Brain microvascular endothelial cell (primary cell): ENCODE measurements around the gene GPRIN2.
"Not testable (repeated sequence)": the region's sequence is repeated elsewhere in the genome, so short reads cannot be mapped to it uniquely, and the experiment has no call there.

ENCODE experiments used
- DNase-seq: peaks from one replicate; pipeline ENCODE4 v3.0.0-alpha.2; 2020
- H3K27ac ChIP-seq: fragments of 250-450 bp; sonication (Bioruptor Pico); 2 replicates; pipeline ENCODE4 v1.5.1; 2020; ENCODE audit warnings: mild to moderate bottlenecking, moderate library complexity
- H3K27me3 ChIP-seq: fragments of 250-450 bp; sonication (Bioruptor Pico); replicated peaks from 2 replicates; pipeline ENCODE4 v1.5.1; 2020; ENCODE audit warnings: mild to moderate bottlenecking
- H3K36me3 ChIP-seq: fragments of 250-450 bp; sonication (Bioruptor Pico); replicated peaks from 2 replicates; pipeline ENCODE4 v1.5.1; 2020; ENCODE audit warnings: mild to moderate bottlenecking
- H3K4me3 ChIP-seq: 2 replicates; pipeline ENCODE4 v1.5.1; 2011; ENCODE audit warnings: low read depth, mild to moderate bottlenecking, control low read depth, low read length, moderate library complexity
- CTCF ChIP-seq: IDR thresholded peaks from 2 replicates; pipeline ENCODE4 v1.5.1; 2011; ENCODE audit warnings: low read depth, mild to moderate bottlenecking, moderate library complexity, low read length, control low read depth, inconsistent platforms; ENCODE audit errors: missing control alignments
- in situ Hi-C: cut with HindIII; loops from 2 replicates; pipeline ENCODE4 v1.10.0; 2017; ENCODE audit warnings: low sequenced_read_pairs, low pct_ligation_motif_present

GPRIN2 gene

GRCh38 chr10:46556515-46557318 lies at the start of gene GPRIN2:
Gene GPRIN2, minus strand, starts transcription at chr10:46556658. Its CDS starts 5,922 bp downstream, at chr10:46550736.
- in situ Hi-C loops: no loop called here
- Histone ChIP-seq H3K27ac (no peak within 1 kb of the TSS), H3K36me3 (no peaks in the 10 kb centered on the region), H3K4me3 (peak within 1 kb of the TSS; percentile 37), H3K27me3 (peaks cover 60% of the 10 kb centered on the region)
- DNase-seq: no peak
- TF ChIP-seq CTCF: no peak

DNA sequence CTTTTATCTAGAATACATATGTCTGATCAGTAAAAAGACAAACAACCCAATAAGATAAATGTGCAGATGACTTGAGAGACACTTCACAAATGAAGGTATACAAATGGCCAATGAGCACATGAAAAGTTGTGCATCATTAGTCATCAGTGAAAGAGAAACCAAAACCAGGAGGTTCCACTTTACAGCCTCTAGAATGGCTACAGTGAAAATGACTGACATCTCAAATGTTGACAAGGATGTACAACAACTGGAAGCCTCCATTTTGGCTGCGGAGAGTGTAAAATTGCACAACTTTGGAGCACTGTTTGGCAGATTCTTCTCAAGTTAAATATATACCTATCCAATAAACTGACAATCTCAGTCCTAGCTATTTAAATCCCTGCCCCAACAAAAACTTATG lies 44.1 kb upstream of the GPRIN2 start:
- in situ Hi-C loops, H3K36me3 ChIP-seq, H3K27me3 ChIP-seq, H3K27ac ChIP-seq, DNase-seq, H3K4me3 ChIP-seq: not testable (repeated sequence)

DNA sequence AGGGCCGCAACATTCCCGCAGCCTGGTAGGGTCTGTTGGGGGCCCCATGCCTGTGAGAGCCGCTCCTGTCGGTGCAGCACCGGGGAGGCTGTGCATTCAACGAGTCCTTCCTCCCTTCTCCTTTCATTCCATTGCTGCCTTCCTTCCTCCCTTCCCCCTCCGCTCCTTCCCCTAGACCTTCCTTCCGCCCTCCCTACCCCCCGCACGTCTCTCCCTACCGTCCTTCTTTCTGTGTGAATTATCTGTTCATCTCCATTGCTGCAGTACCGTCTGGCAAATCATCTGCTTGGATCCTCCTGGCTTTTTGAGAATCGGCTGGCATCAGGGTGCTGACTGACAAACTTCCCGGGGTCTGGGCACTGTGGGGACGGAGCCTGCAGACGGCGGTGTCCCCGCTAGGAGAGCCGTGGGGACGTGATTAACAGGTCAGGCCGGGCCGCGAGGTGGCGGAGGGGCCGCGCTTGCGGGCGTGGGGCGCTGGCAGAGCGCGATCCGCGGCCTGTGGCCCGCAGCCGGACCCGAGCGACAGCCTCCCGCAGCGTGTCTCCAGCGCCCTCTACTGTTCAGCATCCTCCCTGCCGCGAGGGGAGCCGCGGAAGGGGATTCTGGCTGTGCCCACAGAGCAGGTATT lies 41.3 kb upstream of the GPRIN2 start:
- in situ Hi-C loops, H3K27me3 ChIP-seq, H3K27ac ChIP-seq, H3K36me3 ChIP-seq: not testable (repeated sequence)
- peak; percentile 30 for DNase-seq
- peak overlapping the region; percentile 39 for H3K4me3 ChIP-seq

- DNase-seq, in situ Hi-C loops: not testable (repeated sequence)
Observed at GRCh38 chr10:46596570-46596969, 40.1 kb upstream of the GPRIN2 start.

GRCh38 chr10:46594453-46595063 lies 38.1 kb upstream of the GPRIN2 start:
- H3K4me3 ChIP-seq, H3K27me3 ChIP-seq, in situ Hi-C loops, H3K27ac ChIP-seq, H3K36me3 ChIP-seq, DNase-seq: not testable (repeated sequence)

More at GRCh38 chr10:46596570-46596969, 40.1 kb upstream of the GPRIN2 start:
- H3K27ac ChIP-seq, H3K4me3 ChIP-seq, H3K36me3 ChIP-seq, H3K27me3 ChIP-seq: not testable (repeated sequence)

DNA sequence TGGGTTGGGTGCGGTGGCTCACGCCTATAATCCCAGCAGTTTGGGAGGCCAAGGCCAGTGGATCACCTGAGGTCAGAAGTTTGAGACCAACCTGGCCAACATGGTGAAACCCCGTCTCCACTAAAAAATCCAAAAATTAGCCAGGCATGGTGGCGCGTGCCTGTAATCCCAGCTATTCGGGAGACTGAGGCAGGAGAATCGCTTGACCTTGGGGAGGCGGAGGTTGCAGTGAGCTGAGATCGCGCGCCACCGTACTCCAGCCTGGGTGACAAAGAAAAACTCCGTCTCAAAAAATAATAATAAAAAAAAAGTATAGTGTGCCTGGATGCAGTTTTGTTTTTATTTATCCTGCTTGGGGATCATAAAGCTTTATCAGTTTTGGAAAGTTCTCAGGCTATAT lies 36.8 kb upstream of the GPRIN2 start:
- H3K4me3 ChIP-seq, H3K36me3 ChIP-seq, H3K27me3 ChIP-seq, DNase-seq, H3K27ac ChIP-seq, in situ Hi-C loops: not testable (repeated sequence)

DNA sequence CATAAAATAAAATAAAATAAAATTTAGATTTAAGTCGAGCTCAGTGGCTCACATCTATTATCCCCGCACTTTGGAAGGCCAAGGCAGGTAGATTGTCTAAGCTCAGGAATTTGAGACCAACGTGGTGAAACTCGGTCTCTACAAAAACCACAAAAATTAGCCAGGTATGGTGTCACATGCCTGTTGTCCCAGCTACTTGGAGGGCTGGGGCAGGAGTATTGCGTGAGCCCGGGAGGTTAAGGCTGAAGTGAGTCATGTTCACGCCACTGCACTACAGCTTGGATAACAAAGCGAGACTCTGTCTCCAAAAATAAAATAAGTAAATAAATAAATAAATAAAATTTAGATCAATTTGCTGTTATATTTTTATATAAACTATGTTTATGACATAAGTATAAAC lies 34.6 kb upstream of the GPRIN2 start:
- DNase-seq, H3K4me3 ChIP-seq, H3K36me3 ChIP-seq, H3K27me3 ChIP-seq, in situ Hi-C loops, H3K27ac ChIP-seq: not testable (repeated sequence)

GRCh38 chr10:46589589-46589988 lies 33.1 kb upstream of the GPRIN2 start:
- H3K27ac ChIP-seq, DNase-seq, H3K36me3 ChIP-seq, H3K4me3 ChIP-seq, H3K27me3 ChIP-seq, in situ Hi-C loops: not testable (repeated sequence)

GRCh38 chr10:46588221-46588620 lies 31.8 kb upstream of the GPRIN2 start:
- DNase-seq, H3K36me3 ChIP-seq, H3K27me3 ChIP-seq, in situ Hi-C loops, H3K27ac ChIP-seq, H3K4me3 ChIP-seq: not testable (repeated sequence)

DNA sequence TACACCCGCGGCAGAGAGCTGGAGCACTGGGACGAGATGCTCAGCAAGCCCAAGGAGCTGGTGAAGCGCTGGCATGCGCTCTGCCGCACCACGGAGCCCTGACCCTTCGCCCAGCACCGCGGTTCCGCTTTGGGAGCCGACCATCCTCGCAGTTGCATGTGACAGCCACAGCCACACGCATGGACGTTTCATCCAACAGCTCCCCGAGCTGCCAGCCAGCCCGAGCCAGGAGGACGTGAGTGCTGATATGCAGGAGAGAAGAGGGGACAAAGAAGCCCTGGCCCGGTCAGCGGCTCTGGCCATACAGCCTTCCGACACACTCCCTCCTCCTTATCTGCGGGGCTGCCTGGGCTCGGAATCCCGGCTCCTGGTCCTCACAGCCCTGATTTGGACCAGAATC lies 31.1 kb upstream of the GPRIN2 start:
- H3K27me3 ChIP-seq, H3K4me3 ChIP-seq, in situ Hi-C loops, H3K36me3 ChIP-seq, H3K27ac ChIP-seq, DNase-seq: not testable (repeated sequence)

DNA sequence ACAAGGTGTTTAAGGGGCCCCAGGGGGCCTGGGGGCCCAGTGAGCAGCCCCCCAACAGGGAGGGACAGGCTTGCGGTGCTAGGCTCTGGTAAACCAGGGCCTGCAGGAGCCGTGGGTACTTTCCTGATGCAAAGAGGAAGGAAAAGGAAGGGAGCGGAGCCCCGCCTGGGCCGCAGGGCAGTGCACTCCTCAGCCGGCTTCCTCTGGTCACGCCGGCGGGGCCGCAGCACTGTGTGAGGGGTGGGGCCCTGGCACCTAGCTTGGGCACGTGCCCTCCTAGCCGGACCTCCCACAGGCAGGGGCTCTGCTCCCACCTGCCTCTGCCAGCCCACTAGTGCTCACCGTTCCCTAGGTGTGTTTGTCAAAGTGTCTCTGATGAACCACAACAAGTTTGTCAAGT lies 28.8 kb upstream of the GPRIN2 start:
- H3K4me3 ChIP-seq, DNase-seq, H3K27me3 ChIP-seq, H3K27ac ChIP-seq, in situ Hi-C loops, H3K36me3 ChIP-seq: not testable (repeated sequence)

DNA sequence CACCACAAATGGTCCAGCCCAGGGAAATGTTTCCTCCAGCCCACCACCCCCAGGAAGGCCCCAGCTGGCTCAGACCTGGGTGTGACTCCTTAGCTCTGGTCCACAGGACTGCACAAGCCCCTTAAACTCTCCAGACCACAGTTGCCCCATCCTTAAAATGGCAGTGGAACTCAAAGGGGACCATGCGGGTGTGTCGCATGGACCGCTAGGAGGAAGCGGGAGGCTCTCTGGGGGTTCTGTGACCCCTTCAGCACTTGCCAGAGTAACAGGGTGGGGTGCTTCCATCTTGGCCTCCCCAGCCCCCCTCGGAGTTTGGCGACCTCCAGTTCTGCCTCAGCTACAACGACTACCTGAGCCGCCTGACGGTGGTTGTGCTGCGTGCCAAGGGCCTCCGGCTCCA lies 27.7 kb upstream of the GPRIN2 start:
- H3K36me3 ChIP-seq, H3K4me3 ChIP-seq, H3K27ac ChIP-seq, DNase-seq, in situ Hi-C loops, H3K27me3 ChIP-seq: not testable (repeated sequence)

DNA sequence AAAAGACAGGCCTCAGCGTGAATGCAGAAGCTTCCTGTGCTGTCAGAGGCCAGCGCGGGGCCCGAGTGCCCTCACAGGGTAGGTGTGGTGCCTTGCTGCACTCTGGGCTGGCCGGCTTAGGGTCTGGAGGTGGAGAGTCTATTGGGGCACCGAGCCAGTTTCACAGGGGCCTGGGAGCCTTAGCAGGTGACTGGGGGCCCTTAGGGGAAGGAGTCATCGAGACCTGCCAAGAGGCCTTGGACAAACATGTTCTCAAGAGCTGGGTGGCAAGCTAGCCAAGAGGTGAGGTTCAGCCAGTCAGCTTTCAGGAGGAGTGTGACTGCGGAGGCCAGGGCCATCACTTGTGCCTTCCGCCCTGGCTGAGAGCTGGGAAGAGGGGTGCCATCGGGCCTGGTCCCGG lies 26.1 kb upstream of the GPRIN2 start:
- H3K4me3 ChIP-seq, in situ Hi-C loops, H3K27ac ChIP-seq, H3K27me3 ChIP-seq, H3K36me3 ChIP-seq, DNase-seq: not testable (repeated sequence)
